Esophagus squamous epithelium (tissue), 4 donors: Measurements from ENCODE around the gene APMAP.

Experiments used
- CTCF ChIP-seq, 6 experiments: fragments of 450-650 bp in 4 of 6; fragments of 200-600 bp in 2 of 6; sonication (generic) in 2 of 6; IDR thresholded peaks; one replicate each; pipeline ENCODE4 v1.5.1; 2016 to 2019; ENCODE audit warnings: antibody characterized with exemption in 6 of 6, mild to moderate bottlenecking in 4 of 6, moderate library complexity in 4 of 6
- POLR2A ChIP-seq, 4 donors: fragments of 450-650 bp; IDR thresholded peaks; one replicate each; pipeline ENCODE4 v1.6.1; 2017; ENCODE audit warnings: antibody characterized with exemption in 4 of 4, mild to moderate bottlenecking in 4 of 4, moderate library complexity in 3 of 4

GRCh38 chr20:24959591-24960301, 32.8 kb downstream of the APMAP start:
- TF ChIP-seq POLR2A (IDR thresholded peaks at IDR 0.05): no peak
- no peak for TF ChIP-seq CTCF (IDR thresholded peaks at IDR 0.05)
